Measurements from ENCODE around the gene DLG3. TPM values are rescaled to one million over a fixed set of nuclear protein-coding genes. Genes with fewer than 3 reads are reported as not detected.

The DLG3 gene
- total RNA-seq, 1 experiment from 2014 or later = 71.2 TPM

DNA sequence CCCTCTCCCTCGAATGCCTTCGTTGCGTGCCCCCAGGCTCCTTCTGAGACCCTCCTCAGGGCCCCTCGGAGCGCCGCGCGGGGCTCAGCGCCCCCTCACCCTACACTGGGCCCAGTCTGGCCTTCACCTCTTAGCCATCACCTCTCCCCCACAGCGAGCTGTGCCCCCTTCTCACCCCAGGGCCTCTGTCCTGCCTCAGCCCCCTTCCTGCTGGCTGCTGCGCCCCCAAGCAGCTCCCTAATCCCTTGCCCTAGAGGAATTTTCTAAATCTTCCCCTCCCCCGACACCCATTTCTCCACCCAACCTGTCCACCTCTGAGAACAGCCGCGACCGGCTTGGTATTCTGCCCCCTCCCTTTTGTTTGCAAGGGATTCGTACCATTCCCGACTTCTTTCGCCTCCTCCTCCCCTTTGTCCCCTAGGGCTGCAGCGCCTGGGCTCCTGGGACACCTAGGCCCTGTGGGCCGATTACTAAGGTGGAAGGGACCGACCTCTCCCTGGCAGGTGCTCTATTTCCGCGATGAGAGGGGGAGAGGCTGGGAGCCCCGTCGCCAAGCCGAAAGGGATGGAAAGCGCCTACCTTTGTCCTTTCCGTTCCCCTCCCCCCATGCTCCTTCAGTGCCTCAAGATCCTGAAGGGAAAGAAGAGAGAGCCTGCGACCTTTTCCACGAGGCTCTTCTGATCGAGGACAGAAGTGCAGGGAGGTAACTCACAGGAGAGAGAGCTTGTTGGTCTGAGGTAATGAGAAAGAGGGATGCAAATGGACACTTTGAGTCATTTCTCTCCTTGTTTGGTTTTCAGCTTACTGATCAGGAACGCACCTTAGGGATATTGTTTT lies 10.9 kb downstream of the DLG3 start:
- Histone ChIP-seq H3K4me1 (ENCODE audit: insufficient read depth, low read length) (no peaks in the 10 kb centered on the region), H3T11ph (ENCODE audit: low read length) (no peak overlapping the region), H3K23ac (ENCODE audit: insufficient read length, low read depth, low read length) (no peak overlapping the region), H2BK12ac (ENCODE audit: insufficient read length, low read depth, low read length) (no peak overlapping the region), H3K79me2 (ENCODE audit: insufficient read depth, low read length) (peaks cover 19% of the 10 kb centered on the region), H4K91ac (ENCODE audit: insufficient read length, low read depth, low read length) (peak overlapping the region; percentile 72), H4K8ac (replicated peaks; ENCODE audit: insufficient read length, low read depth, low read length) (no peak overlapping the region), H3K18ac (ENCODE audit: insufficient read length, low read depth, low read length) (peak overlapping the region; percentile 10), H4K20me1 (ENCODE audit: control insufficient read depth, insufficient read depth, insufficient read length) (no peaks in the 10 kb centered on the region), H2AFZ (ENCODE audit: low read length) (no peak overlapping the region), H2BK120ac (ENCODE audit: low read depth, low read length, poor library complexity, severe bottlenecking) (no peak overlapping the region), H3K27me3 (ENCODE audit: insufficient read depth, low read length) (no peaks in the 10 kb centered on the region), H3K4me2 (ENCODE audit: insufficient read depth, insufficient read length, low read length) (peak overlapping the region; percentile 76), H4K5ac (ENCODE audit: insufficient read length, low read depth, low read length) (no peak overlapping the region), H2BK15ac (ENCODE audit: low read depth, low read length) (no peak overlapping the region), H3K14ac (ENCODE audit: insufficient read depth, low read length) (peak overlapping the region; percentile 33; the same call in 1 of the 2 replicates), H2BK5ac (ENCODE audit: insufficient read length, low read length) (no peak overlapping the region), H2BK20ac (ENCODE audit: low read depth, low read length, poor library complexity, severe bottlenecking) (no peak overlapping the region), H3K23me2 (ENCODE audit: insufficient read length, low read depth, low read length, poor library complexity, severe bottlenecking) (peaks cover 4% of the 10 kb centered on the region), H3K4ac (ENCODE audit: low read depth, low read length) (no peak overlapping the region; the same call in 1 of the 2 replicates), H3K9ac (ENCODE audit: extremely low read depth, insufficient read length, low read length) (peak overlapping the region; percentile 77), H3K56ac (ENCODE audit: insufficient read length, low read depth, low read length) (no peak overlapping the region), H3K9me3 (ENCODE audit: control insufficient read depth, low read depth, low read length) (peaks cover 12% of the 10 kb centered on the region), H3K27ac (ENCODE audit: insufficient read length, low read depth, low read length) (no peak overlapping the region), H2AK5ac (ENCODE audit: insufficient read length, low read length) (no peak overlapping the region), H3K79me1 (ENCODE audit: insufficient read depth, low read depth, low read length, poor library complexity, severe bottlenecking) (no peaks in the 10 kb centered on the region)
- WGBS (ENCODE audit: extremely low coverage, insufficient read length, low lambda C conversion rate) = no CpG with 5 or more reads among the region's 32 CpGs
- peak overlapping the region; percentile 89 to 95 for H3K4me3 Mint-ChIP-seq
- peaks cover 18 to 37% (median 33%) of the 10 kb centered on the region in 3 experiments for H3K36me3 Mint-ChIP-seq (ENCODE audit: insufficient read depth in 1 of 3, low read depth in 3 of 3)
- DNase-seq = no peak
- H3K27ac Mint-ChIP-seq = peak overlapping the region; percentile 44 to 99 (median 94); a peak in 6 of 7 replicates
- TF ChIP-seq, protein P1, sequence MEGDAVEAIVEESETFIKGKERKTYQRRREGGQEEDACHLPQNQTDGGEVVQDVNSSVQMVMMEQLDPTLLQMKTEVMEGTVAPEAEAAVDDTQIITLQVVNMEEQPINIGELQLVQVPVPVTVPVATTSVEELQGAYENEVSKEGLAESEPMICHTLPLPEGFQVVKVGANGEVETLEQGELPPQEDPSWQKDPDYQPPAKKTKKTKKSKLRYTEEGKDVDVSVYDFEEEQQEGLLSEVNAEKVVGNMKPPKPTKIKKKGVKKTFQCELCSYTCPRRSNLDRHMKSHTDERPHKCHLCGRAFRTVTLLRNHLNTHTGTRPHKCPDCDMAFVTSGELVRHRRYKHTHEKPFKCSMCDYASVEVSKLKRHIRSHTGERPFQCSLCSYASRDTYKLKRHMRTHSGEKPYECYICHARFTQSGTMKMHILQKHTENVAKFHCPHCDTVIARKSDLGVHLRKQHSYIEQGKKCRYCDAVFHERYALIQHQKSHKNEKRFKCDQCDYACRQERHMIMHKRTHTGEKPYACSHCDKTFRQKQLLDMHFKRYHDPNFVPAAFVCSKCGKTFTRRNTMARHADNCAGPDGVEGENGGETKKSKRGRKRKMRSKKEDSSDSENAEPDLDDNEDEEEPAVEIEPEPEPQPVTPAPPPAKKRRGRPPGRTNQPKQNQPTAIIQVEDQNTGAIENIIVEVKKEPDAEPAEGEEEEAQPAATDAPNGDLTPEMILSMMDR (conservative IDR thresholded peaks at IDR 0.05) = no peak
- no peaks in the 10 kb centered on the region; the same call in 1 of the 2 replicates for H3K27me3 Mint-ChIP-seq (ENCODE audit: low read depth)
- H3K9me3 Mint-ChIP-seq = peaks cover 68 to 69% of the 10 kb centered on the region in 2 experiments
- peaks cover 32 to 36% of the 10 kb centered on the region in 2 experiments for H3K4me1 Mint-ChIP-seq

Measured in H9 (cell line).